ENCODE measurements around the gene TLK1.

DNA sequence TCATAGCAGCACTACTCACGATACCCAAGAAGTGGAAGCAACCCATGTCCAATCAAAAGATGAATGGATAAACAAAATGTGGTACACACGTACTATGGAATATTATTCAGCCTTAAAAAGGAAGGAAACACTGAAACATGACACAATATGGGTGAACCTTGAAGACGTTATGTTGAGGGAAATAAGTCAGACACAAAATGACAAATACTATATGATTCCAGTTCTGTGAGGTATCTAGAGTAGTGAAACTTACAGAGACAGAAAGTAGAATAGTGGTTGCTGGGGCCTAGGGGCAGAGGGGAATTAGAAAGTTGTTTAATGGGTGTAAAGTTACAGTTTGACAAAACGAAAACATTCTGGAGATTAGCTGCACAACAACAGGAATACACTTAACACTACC lies 24.7 kb downstream of the TLK1 start:
- TF ChIP-seq GATA3 (IDR thresholded peaks at IDR 0.05; ENCODE audit: low read depth, low read length) = no peak
- TF ChIP-seq GATA2 (IDR thresholded peaks at IDR 0.05; ENCODE audit: low read depth, low read length) = no peak
